Measurements from ENCODE around the gene OR4F15. TPM values are rescaled to one million over a fixed set of nuclear protein-coding genes. Genes with fewer than 3 reads are reported as not detected.

Gene OR4F15
- polyA plus RNA-seq, 1 donor (not counting 4 experiments of a cell fraction or from before 2014, with no cell fraction given): not detected

DNA sequence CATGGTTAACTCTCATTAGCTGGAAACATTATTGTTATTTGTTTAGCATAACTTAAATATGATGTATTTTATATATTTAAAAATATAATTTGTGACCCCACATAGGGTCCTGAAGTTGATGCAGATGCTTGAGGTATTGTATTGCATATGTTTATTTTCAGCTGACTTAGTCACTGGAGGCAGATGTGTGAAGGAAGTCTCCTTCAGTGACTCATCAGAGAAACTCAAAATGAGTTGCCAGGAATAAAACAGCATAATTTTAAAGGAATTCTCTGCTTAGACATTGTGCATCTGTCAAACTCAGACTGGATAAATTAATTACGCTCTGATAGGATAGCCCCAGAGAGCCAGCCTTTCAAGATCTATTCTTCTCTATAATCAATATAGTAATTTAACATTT lies 16.5 kb upstream of the OR4F15 start:
- no peak overlapping the region for H3K4me2 ChIP-seq (ENCODE audit: control insufficient read depth, extremely low read depth, insufficient read depth, low read depth, low read length)
- H3K27me3 ChIP-seq (ENCODE audit: control insufficient read depth, extremely low read depth, insufficient read depth, low read length): no peaks in the 10 kb centered on the region
- H4K20me1 ChIP-seq (ENCODE audit: control insufficient read depth, extremely low read depth, insufficient read depth, low read length): no peaks in the 10 kb centered on the region
- H3K27ac ChIP-seq (ENCODE audit: control insufficient read depth, insufficient read depth, low read length): no peak overlapping the region
- DNase-seq (ENCODE audit: low read depth, low spot score) (no peak), FAIRE-seq (no peak)
- no peaks in the 10 kb centered on the region for H3K9me1 ChIP-seq (ENCODE audit: control insufficient read depth, extremely low read depth, insufficient read depth, low read length)
- no peak overlapping the region for H3K9ac ChIP-seq (ENCODE audit: control insufficient read depth, extremely low read depth, insufficient read depth, low read length)
- H3K9me3 ChIP-seq (ENCODE audit: control insufficient read depth, low read depth, low read length): no peaks in the 10 kb centered on the region
- no peaks in the 10 kb centered on the region for H3K79me2 ChIP-seq (ENCODE audit: control insufficient read depth, insufficient read depth, low read length)
- no peaks in the 10 kb centered on the region for H3K36me3 ChIP-seq (ENCODE audit: control insufficient read depth in 2 of 2, extremely low read depth in 1 of 2, insufficient read depth in 2 of 2, low read length in 2 of 2)
- dilution Hi-C loops (cut with MboI; ENCODE audit: extremely low pct_ligation_motif_present, low sequenced_read_pairs): no loop called here
- TF ChIP-seq, protein P1, sequence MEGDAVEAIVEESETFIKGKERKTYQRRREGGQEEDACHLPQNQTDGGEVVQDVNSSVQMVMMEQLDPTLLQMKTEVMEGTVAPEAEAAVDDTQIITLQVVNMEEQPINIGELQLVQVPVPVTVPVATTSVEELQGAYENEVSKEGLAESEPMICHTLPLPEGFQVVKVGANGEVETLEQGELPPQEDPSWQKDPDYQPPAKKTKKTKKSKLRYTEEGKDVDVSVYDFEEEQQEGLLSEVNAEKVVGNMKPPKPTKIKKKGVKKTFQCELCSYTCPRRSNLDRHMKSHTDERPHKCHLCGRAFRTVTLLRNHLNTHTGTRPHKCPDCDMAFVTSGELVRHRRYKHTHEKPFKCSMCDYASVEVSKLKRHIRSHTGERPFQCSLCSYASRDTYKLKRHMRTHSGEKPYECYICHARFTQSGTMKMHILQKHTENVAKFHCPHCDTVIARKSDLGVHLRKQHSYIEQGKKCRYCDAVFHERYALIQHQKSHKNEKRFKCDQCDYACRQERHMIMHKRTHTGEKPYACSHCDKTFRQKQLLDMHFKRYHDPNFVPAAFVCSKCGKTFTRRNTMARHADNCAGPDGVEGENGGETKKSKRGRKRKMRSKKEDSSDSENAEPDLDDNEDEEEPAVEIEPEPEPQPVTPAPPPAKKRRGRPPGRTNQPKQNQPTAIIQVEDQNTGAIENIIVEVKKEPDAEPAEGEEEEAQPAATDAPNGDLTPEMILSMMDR (optimal IDR thresholded peaks at IDR 0.05 in 1 of 3, IDR thresholded peaks at IDR 0.05 in 1 of 3, conservative IDR thresholded peaks at IDR 0.05 in 1 of 3; ENCODE audit: extremely low read depth in 1 of 3, insufficient read depth in 2 of 3, low read length in 3 of 3): no peak
- no peak for TF ChIP-seq EZH2 (IDR thresholded peaks at IDR 0.05; ENCODE audit: low read length)
- H2AFZ ChIP-seq (ENCODE audit: control insufficient read depth, low read length): no peak overlapping the region
- H3K4me1 ChIP-seq (ENCODE audit: control insufficient read depth, extremely low read depth, insufficient read depth, low read length): no peaks in the 10 kb centered on the region
- H3K4me3 ChIP-seq (ENCODE audit: control insufficient read depth in 2 of 3, extremely low read depth in 1 of 3, insufficient read depth in 2 of 3, low read depth in 1 of 3, low read length in 3 of 3): no peak overlapping the region

DNA sequence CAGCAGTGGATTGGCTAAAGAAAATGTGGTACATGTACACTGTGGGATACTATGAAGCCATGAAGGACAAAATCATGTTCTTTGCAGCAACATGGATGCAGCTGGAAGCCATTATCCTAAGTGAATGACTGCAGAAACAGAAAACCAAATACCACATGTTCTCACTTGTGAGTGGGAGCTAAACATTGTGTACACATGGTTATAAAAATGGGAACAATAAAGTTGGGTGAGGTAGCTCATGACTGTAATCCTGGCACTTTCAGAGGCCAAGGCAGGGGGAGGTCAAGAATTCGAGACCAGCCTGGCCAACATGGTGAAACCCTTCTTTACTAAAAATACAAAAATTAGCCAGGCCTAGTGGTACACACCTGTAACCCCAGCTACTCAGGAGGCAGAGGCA lies 12.3 kb upstream of the OR4F15 start:
- H2AFZ ChIP-seq (ENCODE audit: control insufficient read depth, low read length): no peak overlapping the region
- no peaks in the 10 kb centered on the region for H3K9me1 ChIP-seq (ENCODE audit: control insufficient read depth, extremely low read depth, insufficient read depth, low read length)
- H3K79me2 ChIP-seq (ENCODE audit: control insufficient read depth, insufficient read depth, low read length): no peaks in the 10 kb centered on the region
- no peaks in the 10 kb centered on the region for H3K27me3 ChIP-seq (ENCODE audit: control insufficient read depth, extremely low read depth, insufficient read depth, low read length)
- no peak overlapping the region for H3K4me3 ChIP-seq (ENCODE audit: control insufficient read depth in 2 of 3, extremely low read depth in 1 of 3, insufficient read depth in 2 of 3, low read depth in 1 of 3, low read length in 3 of 3)
- no peaks in the 10 kb centered on the region for H4K20me1 ChIP-seq (ENCODE audit: control insufficient read depth, extremely low read depth, insufficient read depth, low read length)
- no peaks in the 10 kb centered on the region for H3K36me3 ChIP-seq (ENCODE audit: control insufficient read depth in 2 of 2, extremely low read depth in 1 of 2, insufficient read depth in 2 of 2, low read length in 2 of 2)
- dilution Hi-C loops (cut with MboI; ENCODE audit: extremely low pct_ligation_motif_present, low sequenced_read_pairs): no loop called here
- no peaks in the 10 kb centered on the region for H3K9me3 ChIP-seq (ENCODE audit: control insufficient read depth, low read depth, low read length)
- H3K4me2 ChIP-seq (ENCODE audit: control insufficient read depth, extremely low read depth, insufficient read depth, low read depth, low read length): no peak overlapping the region
- H3K27ac ChIP-seq (ENCODE audit: control insufficient read depth, insufficient read depth, low read length): no peak overlapping the region
- no peak for FAIRE-seq
- TF ChIP-seq, protein P1 (optimal IDR thresholded peaks at IDR 0.05 in 1 of 3, IDR thresholded peaks at IDR 0.05 in 1 of 3, conservative IDR thresholded peaks at IDR 0.05 in 1 of 3; ENCODE audit: extremely low read depth in 1 of 3, insufficient read depth in 2 of 3, low read length in 3 of 3): no peak
- TF ChIP-seq EZH2 (IDR thresholded peaks at IDR 0.05; ENCODE audit: low read length): no peak
- no peaks in the 10 kb centered on the region for H3K4me1 ChIP-seq (ENCODE audit: control insufficient read depth, extremely low read depth, insufficient read depth, low read length)
- DNase-seq (ENCODE audit: low read depth, low spot score): no peak
- H3K9ac ChIP-seq (ENCODE audit: control insufficient read depth, extremely low read depth, insufficient read depth, low read length): no peak overlapping the region

All from keratinocyte (primary cell).